HEK293 (cell line): ENCODE data around the gene SLC40A1.

Experiments
- ATF2 ChIP-seq: fragments of 450-650 bp; formaldehyde crosslinking; IDR thresholded peaks from 2 replicates; pipeline ENCODE4 v1.5.1; 2016; ENCODE audit warnings: missing biosample characterization, missing genetic modification characterization, low read depth
- CTCF ChIP-seq: fragments of 450-650 bp; formaldehyde crosslinking; IDR thresholded peaks from 2 replicates; pipeline ENCODE4 v1.5.1; 2016; ENCODE audit warnings: missing biosample characterization, missing genetic modification characterization
- ELK4 ChIP-seq: IDR thresholded peaks from 2 replicates; pipeline ENCODE4 v1.6.1; 2011; ENCODE audit warnings: mild to moderate bottlenecking, low read depth, low read length, borderline replicate concordance
- RBAK ChIP-seq: fragments of 450-650 bp; formaldehyde crosslinking; IDR thresholded peaks from 2 replicates; pipeline ENCODE4 v1.5.1; 2016; ENCODE audit warnings: missing biosample characterization, missing genetic modification characterization
- REST ChIP-seq: fragments of 450-650 bp; formaldehyde crosslinking; IDR thresholded peaks from 2 replicates; pipeline ENCODE4 v1.5.1; 2016; ENCODE audit warnings: missing biosample characterization, missing genetic modification characterization
- SETDB1 ChIP-seq: IDR thresholded peaks from one replicate; pipeline ENCODE4 v1.6.1; 2017; ENCODE audit warnings: mild to moderate bottlenecking, low read length, moderate library complexity, mixed read lengths; ENCODE audit not compliant: insufficient read length
- TSHZ1 ChIP-seq: fragments of 450-650 bp; formaldehyde crosslinking; IDR thresholded peaks from 2 replicates; pipeline ENCODE4 v1.5.1; 2016; ENCODE audit warnings: missing biosample characterization, missing genetic modification characterization, borderline replicate concordance
- ZBTB17 ChIP-seq: fragments of 450-650 bp; formaldehyde crosslinking; IDR thresholded peaks from 2 replicates; pipeline ENCODE4 v1.5.1; 2016; ENCODE audit warnings: missing biosample characterization, missing genetic modification characterization
- ZNF10 ChIP-seq: fragments of 450-650 bp; formaldehyde crosslinking; IDR thresholded peaks from 2 replicates; pipeline ENCODE4 v1.5.1; 2017; ENCODE audit warnings: missing biosample characterization, missing genetic modification characterization
- ZNF473 ChIP-seq: fragments of 450-650 bp; formaldehyde crosslinking; IDR thresholded peaks from 2 replicates; pipeline ENCODE4 v1.5.1; 2017; ENCODE audit warnings: missing biosample characterization, missing genetic modification characterization
- ZNF530 ChIP-seq: fragments of 450-650 bp; formaldehyde crosslinking; IDR thresholded peaks from 2 replicates; pipeline ENCODE4 v1.5.1; 2016; ENCODE audit warnings: low read depth, missing biosample characterization, missing genetic modification characterization
- ZNF555 ChIP-seq: fragments of 450-650 bp; formaldehyde crosslinking; conservative IDR thresholded peaks from 2 replicates; pipeline ENCODE4 v1.5.1; 2017; ENCODE audit warnings: missing biosample characterization, mild to moderate bottlenecking, missing genetic modification characterization, inconsistent platforms
- ZNF776 ChIP-seq: fragments of 450-650 bp; formaldehyde crosslinking; IDR thresholded peaks from 2 replicates; pipeline ENCODE4 v1.5.0; 2017; ENCODE audit warnings: missing biosample characterization, missing genetic modification characterization, borderline replicate concordance

- TF ChIP-seq TSHZ1 (tag by site-specific recombination) (no peak), CTCF (tag by site-specific recombination) (no peak), ELK4 (no peak), RBAK (tag by site-specific recombination) (no peak), ZNF10 (no peak), ZNF555 (tag by site-specific recombination) (no peak), REST (no peak), ATF2 (tag by site-specific recombination) (no peak), ZBTB17 (tag by site-specific recombination) (no peak), ZNF776 (tag by site-specific recombination) (no peak), ZNF473 (tag by site-specific recombination) (no peak), SETDB1 (no peak), ZNF530 (tag by site-specific recombination) (no peak)
These were observed 10.0 kb downstream of the SLC40A1 start for GRCh38 chr2:189570570-189571031.
